Measurements from ENCODE around the gene DCD.

DCD gene

DNA sequence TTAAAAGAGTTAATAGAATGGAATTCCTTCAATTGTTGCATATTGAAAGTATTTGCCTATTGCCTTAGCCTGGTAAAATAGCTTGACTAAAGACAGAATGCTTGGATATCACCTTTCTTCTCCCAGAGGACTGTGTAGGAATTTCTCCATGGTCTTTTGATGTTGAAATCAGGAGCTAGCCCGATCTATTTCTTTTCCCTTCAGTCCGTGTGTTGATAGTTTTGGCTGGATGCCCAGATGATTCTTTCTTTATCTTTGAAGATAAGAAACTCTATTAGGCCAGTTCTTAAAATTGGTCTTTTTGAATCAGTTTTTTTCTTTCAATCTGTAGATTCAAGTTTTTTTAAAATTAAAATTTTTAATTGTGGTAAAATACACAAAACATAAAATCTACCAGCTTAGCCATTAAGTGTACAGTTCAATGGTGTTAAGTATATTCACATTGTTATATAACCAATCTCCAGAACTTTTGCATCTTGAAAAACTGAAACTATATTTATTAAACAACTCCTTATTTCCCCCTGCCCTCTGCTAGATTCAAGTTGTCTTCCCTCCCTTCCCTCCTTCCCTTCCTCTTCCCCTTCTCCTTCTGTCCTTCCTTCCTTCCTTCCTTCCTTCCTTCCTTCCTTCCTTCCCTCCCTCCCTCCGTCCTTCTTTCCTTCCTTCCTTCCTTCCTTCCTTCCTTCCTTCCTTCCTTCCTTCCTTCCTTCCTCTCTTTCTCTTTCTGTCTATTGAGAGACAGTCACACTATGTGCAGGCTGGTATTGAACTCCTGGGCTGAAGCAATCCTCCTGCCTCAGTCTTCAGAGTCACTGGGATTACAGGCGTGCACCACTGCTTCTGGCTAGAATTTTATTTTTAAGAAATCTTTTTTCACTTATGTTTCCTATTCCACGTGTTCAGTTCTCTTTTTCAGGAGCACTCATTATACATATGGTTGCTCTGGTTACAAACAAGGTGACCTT, 23.6 kb downstream of the DCD start:
- DNase-seq (ENCODE audit: low read depth) = no peak
- H3K4me3 ChIP-seq (ENCODE audit: low read length) = no peak overlapping the region
- TF ChIP-seq, protein P1, sequence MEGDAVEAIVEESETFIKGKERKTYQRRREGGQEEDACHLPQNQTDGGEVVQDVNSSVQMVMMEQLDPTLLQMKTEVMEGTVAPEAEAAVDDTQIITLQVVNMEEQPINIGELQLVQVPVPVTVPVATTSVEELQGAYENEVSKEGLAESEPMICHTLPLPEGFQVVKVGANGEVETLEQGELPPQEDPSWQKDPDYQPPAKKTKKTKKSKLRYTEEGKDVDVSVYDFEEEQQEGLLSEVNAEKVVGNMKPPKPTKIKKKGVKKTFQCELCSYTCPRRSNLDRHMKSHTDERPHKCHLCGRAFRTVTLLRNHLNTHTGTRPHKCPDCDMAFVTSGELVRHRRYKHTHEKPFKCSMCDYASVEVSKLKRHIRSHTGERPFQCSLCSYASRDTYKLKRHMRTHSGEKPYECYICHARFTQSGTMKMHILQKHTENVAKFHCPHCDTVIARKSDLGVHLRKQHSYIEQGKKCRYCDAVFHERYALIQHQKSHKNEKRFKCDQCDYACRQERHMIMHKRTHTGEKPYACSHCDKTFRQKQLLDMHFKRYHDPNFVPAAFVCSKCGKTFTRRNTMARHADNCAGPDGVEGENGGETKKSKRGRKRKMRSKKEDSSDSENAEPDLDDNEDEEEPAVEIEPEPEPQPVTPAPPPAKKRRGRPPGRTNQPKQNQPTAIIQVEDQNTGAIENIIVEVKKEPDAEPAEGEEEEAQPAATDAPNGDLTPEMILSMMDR (conservative IDR thresholded peaks at IDR 0.05; ENCODE audit: low read depth, low read length) = no peak

DNA sequence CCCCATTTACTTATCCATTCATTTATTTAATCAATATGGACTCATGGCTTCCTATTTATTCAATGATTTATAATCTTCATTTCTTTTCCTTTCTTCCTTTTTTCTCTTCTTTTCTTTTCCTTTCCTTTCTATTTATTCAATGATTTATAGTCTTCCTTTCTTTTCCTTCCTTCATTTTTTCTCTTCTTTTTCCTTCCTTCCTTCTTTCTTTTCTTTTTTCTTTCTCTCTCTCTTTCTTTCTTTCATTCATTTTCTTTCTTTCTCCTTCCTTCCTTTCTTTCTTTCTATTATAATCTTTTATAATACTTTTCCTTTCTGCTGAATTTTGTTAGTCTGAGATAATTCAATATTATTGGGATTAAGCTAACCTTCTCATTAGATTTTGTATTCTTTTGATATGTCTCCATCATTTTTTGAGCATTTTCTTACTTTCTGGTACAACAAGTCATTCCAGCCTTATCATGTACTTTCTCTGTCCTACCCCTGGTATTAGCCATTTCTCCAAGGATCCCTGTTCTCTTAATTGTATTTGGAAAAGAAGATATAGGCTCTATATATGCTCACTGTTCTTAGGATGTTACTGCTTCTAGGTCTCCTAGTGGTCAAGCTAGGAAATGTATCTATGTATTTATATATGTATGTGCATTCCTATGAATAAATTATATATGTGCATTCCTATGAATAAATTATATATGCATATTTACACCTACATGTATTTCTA, 25.5 kb downstream of the DCD start:
- TF ChIP-seq, protein P1 (conservative IDR thresholded peaks at IDR 0.05; ENCODE audit: low read depth, low read length) = peak; percentile 42
- no peak overlapping the region for H3K4me3 ChIP-seq (ENCODE audit: low read length)
- DNase-seq (ENCODE audit: low read depth) = no peak

DNA sequence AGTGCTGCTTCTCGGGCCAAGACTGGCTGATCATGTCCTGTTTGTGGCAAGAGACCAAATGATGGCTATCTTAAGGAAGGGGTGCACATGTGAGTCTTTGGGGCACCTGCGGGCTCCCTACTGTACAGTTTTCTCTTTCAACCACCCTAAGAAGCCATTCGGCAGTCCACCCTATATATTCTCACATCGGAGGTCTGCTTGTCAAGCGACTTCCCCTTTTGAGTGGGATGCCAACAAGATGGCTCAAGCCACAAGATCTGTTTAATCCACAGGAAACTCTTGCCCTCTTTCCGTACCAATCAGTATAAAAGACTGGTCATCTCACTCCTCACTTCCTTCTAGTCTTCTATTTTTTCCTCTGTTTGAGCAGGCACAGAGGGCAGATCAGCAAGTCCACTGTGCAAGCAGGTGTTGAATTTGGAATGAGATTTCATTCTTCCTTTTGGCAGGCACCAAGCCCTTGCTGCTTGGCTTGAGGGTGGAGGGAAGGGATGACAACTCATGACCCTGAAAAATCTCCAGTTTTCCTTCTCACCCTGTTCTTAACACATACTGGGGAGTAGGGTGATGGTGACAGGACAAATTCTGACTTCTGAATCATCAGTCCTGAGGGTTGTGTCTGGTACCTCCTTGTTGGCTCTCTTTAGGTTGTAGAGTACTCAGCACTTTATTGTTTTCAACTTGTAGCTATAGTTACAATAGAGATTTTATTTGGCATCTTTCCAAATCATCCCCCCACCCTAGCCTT, 31.1 kb downstream of the DCD start:
- no peak for DNase-seq (ENCODE audit: low read depth)

DNA sequence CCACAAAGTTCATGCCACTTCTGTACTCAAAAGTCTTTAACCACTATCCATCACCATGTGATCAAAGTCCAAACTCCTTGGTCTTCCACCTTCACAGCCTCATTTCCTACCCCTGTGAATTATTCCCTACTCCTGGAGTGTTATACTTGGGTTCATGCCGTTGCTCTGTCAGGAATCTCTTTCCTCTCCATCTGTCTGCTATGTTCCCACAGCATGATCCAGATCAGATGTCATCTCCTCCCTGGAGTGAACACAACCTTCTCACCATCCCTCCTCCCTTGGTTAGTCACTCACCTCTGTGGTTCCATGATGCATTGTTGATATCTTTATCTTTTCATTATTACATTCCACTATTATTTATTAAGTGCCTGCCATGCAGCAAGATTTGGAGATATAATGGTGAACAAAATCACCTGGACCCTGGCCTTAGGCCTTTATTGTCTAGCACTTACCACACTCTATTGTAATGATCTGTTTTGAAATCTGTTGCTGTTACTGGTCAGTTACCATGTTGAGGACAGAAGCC, 35.9 kb downstream of the DCD start:
- TF ChIP-seq, protein P1 (conservative IDR thresholded peaks at IDR 0.05; ENCODE audit: low read depth, low read length) = no peak
- H3K4me3 ChIP-seq (ENCODE audit: low read length) = no peak overlapping the region
- no peak for DNase-seq (ENCODE audit: low read depth)

More for the DNA sequence above, 31.1 kb downstream of the DCD start:
- TF ChIP-seq, protein P1 (conservative IDR thresholded peaks at IDR 0.05; ENCODE audit: low read depth, low read length) = no peak
- H3K4me3 ChIP-seq (ENCODE audit: low read length) = no peak overlapping the region

DNA sequence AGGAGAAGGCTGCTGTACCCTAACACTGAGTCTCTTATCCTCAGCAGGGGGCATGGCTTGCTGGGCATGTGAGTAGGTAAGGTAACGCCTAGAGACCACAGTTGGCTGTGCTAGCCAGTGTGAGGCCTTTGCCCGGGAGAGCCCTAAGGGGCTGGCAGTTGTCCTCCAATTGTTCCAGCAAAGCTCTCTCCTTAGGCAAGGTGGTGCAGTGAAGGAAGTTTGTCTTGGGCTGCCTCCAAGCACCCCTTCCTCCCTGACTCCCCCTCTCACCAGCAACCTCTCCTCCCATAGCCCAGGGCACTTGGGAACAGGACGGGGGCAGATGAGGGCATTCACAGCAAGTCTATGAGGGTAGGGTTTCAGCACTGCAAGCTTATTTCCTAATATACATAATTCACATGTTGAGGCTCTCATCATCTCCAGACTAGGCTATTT, 36.4 kb downstream of the DCD start:
- TF ChIP-seq, protein P1 (conservative IDR thresholded peaks at IDR 0.05; ENCODE audit: low read depth, low read length) = no peak
- DNase-seq (ENCODE audit: low read depth) = no peak
- H3K4me3 ChIP-seq (ENCODE audit: low read length) = no peak overlapping the region

DNA sequence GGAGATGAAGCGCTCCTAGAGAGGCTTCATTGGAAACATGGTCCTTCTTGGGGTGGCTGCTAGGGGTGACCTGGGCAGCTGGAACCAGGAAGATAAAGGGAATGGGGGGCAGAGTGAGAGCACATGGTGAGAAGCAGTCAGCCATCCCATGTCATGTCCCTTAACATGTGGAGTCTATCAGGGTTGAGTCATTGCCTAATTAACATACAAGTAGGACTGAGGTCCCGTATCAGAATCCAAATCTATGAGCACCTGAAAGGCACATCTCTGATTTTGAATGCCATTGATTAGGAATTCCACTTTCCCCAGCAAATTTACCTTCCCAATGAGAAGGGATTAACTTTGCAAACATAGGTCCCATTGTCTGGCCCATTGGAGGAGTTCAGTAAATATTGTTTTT, 39.4 kb downstream of the DCD start:
- TF ChIP-seq, protein P1 (conservative IDR thresholded peaks at IDR 0.05; ENCODE audit: low read depth, low read length) = no peak
- DNase-seq (ENCODE audit: low read depth) = no peak
- H3K4me3 ChIP-seq (ENCODE audit: low read length) = no peak overlapping the region
